HTERT RPE-1 (cell line): ENCODE data around the gene TAF4.
"Not testable (repeated sequence)": the region's sequence is repeated elsewhere in the genome, so short reads cannot be mapped to it uniquely, and the experiment has no call there.

Experiments used
- in situ Hi-C: fragments of 300-500 bp; cut with MboI; formaldehyde crosslinking; loops from 4 replicates; pipeline ENCODE4 v1.14.3; 2020; ENCODE audit warnings: low sequenced_read_pairs

TAF4 gene

GRCh38 chr20:62007127-62007647, 58.5 kb downstream of the TAF4 start:
- in situ Hi-C loops = no loop called here

DNA sequence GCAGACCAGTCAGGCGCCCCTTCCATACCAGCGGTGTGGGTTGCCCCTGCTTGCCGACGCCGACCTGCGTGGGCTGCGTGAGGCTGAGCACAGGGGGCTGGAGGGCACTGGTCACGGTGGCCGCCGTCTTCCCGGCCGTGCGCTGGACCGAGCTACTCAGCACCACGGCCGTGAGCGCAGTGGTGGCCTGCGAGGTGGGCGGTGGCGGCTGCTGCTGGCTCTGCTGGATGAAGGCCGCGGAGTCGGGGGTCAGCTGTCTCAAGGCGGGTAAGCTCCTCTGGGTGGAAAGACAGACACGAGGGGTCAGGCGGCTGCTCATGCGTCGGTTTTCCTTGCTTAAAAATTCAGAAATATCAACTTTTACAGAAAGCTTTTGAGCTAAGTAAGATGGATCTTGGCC, 59.2 kb downstream of the TAF4 start:
- in situ Hi-C loops = no loop called here

DNA sequence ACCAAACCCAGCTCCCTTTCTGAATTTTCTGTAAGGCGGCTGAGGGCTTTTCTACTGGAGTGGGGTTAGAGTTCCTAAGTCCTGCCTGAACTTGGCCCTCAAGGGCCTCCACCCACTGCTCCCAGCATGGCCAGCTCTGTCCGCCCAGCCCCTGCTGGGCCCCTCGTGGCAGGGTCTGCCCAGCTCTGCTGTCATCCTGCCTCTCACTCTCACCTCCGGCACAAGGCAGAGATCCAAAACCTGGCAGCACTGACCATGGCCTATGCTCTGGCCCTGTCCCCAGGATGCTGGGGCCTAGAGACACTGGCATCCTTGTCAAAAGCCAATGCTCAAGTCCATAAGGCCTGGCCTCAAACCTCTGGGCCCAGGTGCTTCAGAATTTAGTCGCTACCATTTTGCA, 61.1 kb downstream of the TAF4 start:
- in situ Hi-C loops = no loop called here

- in situ Hi-C loops = no loop called here
Observed at GRCh38 chr20:62003567-62004405, 61.9 kb downstream of the TAF4 start.

DNA sequence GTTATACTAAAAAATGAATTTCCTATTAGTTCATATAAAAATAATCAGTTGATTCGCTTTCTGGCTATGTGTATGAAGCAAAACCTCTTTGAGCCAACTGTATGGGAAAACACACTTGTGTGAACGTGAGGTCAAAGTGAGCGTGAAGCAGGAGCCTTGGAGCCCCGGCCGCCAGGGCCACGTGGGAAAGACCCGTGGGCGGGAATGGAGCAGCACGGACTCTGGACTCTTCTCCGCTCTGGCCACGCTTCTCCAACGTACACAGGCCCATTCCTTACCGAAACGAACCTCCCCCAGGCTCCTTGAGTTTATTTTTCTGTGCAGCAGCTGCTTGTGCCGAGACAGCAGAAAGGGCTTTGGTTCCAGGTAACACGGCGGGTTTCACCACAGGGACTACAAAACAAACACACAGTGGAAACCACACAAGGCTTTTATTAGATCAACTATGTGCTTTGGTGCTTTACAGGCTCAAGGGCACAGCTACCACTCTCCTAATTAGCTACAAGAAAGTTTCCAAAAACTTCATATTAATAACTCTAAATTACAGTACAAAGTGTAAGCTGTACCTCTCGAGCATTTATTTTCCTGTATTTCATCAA, 62.7 kb downstream of the TAF4 start:
- in situ Hi-C loops = no loop called here

DNA sequence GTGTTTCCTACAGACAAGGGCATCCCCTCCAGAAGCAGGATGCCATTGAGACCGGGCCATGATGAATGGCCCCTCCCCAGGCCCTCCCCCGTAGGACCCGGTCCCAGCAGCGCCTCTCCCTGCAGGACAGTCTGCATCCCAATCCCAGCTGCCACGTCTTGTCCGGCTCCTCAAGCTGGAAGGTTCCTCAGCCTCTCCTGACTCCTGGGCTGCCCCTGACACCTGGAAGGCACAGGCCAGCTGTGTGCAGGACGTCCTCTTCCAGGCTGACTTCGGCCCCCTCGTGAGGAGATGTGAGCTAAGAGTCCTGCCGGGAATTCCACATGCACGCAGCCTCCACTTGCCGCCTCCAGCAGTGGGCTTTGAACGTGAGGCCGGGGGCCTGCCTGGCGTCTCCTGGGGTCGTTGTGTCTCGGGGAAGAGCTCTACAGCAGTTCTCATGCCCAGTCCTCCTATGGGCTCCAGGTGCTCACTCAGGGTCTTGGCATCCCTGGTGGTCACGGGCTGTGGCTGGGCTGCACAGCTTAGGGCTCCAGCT, 64.4 kb downstream of the TAF4 start:
- in situ Hi-C loops = no loop called here

GRCh38 chr20:61998343-61999121, 67.1 kb downstream of the TAF4 start:
- in situ Hi-C loops = no loop called here

- in situ Hi-C loops = no loop called here
Observed at GRCh38 chr20:61997891-61998290, 67.8 kb downstream of the TAF4 start.

GRCh38 chr20:61997372-61997771, 68.3 kb downstream of the TAF4 start:
- in situ Hi-C loops = no loop called here

GRCh38 chr20:61994546-61994945, 71.1 kb downstream of the TAF4 start:
- in situ Hi-C loops = no loop called here

DNA sequence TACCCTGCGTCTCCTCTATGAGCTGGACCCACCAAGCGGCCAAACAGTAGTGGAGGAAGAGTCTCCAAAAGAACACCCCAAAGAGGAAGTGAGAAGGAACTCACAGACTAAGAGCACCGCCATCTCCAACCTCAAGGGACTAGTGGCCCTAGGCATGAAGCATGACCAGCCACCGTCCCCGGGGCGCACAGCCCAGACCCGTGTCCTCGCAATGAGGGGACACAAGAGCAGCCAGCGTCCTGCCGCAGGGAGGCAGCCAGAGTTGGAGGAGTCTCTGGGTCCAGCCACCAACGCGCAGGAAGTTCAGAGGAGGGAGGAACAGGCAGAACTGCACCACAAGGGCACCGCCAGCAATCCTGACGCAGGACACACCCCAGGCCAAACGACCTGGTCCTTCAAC, 72.6 kb downstream of the TAF4 start:
- in situ Hi-C loops = no loop called here

DNA sequence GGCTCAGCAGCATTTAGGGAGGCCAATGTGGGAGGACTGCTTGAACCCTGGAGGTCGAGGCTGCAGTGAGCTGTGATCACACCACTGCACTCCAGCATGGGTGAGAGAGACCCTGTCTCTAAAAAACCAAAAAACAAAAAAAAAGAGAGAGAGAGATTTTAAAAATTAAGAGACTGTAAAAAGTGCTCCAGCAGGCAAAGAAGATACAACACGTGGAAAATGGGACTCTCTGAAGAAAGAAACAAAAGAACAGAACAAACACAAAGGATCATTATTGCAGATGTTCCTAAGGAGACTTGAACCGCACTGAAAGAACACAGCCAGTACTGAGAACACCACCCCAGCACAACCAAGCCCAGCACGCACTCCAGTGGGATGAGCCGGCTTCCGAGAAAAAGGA, 74.2 kb downstream of the TAF4 start:
- in situ Hi-C loops = no loop called here

DNA sequence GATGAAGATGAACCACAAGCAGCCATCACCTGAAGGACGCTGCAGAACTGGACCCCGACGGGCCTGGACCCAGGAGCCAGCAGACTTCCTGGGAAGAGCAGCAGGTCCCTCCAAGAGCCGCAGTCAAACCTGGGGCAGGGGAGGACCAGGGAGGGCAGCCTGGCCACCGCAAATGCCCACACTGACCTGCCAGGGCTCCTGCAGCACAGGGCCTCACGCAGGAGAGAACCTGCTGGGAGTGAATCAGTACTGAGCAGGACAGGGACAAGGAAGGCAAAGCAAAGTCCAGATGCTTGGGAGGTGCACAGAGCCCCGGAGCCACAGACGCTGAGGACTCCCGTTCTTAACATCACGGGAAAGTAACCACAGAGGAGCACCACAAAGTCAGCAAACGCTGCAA, 75.2 kb downstream of the TAF4 start:
- in situ Hi-C loops = no loop called here

GRCh38 chr20:61989741-61990140, 75.9 kb downstream of the TAF4 start:
- in situ Hi-C loops = no loop called here

GRCh38 chr20:61988665-61989064, 77.0 kb downstream of the TAF4 start:
- in situ Hi-C loops = no loop called here

DNA sequence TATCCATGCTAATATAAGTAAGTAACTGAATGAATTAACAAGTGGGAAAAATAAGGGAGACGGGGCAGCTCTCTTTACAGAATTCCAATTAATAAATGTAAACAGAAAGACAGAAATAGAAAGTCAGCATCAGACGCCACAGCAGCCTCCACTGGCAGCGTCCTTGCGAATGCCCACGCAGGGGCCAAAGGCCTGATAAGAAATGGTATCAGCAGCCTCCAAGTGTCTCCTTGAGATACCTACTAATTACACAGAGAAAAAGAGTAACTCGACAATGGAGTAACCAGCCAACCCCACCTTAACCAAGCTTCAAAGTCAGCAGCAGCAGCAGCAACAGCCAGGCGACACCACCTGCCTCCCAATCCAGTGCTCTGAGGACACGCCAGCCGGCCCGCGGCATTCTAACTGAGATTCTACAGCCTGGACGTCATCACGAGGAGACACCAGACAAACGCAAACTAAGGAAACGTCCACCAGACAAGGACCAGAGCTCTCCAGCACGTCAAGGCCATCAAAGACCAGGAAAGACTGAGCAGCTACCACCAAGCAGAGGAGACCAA, 78.8 kb downstream of the TAF4 start:
- in situ Hi-C loops = no loop called here

DNA sequence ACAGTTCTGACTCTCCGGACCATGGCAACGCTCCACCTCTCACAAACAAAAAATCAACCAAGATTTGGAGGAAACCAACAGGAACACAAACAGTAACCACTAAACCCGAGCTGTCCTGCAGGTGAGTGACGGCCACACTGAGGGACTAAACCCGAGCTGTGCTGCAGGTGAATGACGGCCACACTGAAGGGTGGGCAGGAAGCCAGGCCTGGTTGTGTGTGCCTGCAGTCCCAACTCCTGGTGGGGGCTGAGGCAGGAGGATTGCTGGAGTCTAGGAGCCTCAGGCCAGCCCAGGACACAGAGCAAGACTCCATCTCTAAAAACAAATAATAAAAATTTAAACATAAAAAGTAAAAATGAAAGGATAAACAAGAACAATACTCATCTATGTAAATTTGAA, 80.6 kb downstream of the TAF4 start:
- in situ Hi-C loops = no loop called here

- in situ Hi-C loops = not testable (repeated sequence)
Observed at GRCh38 chr20:61984431-61984830, 81.2 kb downstream of the TAF4 start.

DNA sequence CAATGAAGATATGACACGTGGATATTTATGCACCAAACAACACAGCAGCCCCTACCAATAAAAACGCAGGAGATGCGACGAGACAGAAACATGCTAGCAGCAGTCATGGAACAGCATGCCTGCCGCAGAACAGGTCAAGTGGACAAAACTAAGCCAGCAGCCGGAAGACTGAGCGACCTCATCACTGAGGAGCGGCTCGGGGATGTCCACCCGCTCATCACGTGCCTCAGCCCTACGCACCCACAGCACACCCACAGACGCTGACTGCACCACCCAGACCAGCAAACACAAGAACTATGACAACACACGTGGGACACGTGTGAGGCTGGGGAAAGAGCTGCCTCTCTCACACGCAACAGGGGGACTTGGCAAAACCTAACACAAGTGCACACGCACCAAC, 81.7 kb downstream of the TAF4 start:
- in situ Hi-C loops = no loop called here

- in situ Hi-C loops = no loop called here
Observed at GRCh38 chr20:61982951-61983315, 82.7 kb downstream of the TAF4 start.
